ENCODE data around the gene RGPD3.
"Not testable (repeated sequence)": the region's sequence is repeated elsewhere in the genome, so short reads cannot be mapped to it uniquely, and the experiment has no call there.

Gene RGPD3

DNA sequence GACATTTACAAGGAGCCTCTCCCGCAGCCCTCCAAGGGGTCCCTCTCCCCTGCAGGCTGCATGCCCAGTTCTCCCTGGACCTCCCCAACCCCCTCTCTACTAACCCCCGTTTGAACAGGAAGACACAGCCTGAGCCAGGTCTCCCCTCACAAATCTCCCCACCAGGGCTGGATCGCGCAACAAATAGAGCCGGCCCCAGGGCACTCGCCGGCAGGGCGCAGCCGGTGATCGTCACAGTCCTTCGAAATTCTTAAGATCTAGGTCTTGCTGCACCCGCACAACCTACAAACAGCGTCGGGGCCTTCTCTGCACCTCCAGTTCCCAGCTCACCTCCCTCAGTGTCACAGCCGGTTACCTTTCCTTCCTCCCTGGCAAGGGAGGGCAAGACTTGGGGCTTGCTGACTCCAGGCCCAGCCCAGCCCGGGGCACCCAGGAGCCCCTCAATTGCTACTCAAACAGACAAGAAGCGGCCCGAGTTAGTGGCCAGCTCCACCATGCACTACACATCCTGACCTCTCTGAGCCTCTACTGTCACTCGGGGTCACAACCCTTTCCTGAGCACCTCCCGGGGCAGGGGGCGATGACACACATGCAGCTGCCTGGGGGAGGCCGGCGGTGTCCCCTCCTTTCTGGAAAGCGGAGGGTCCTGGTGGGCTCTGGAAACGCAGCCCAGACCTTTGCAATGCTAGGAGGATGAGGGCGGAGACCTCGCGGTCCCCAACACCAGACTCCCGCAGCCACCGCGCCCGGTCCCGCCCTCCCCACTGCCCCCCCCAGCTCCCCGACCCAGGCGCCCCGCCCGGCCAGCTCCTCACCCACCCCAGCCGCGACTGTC, 18.6 kb upstream of the RGPD3 start, which contains the start of gene CD8B2:
CD8B2 (plus strand) TSS at position 814 of the 835 bp plus-strand sequence. CDS start 63 bp downstream, outside the sequence.
- DNase-seq (ENCODE audit: low read depth in 2 of 2), result not testable (repeated sequence)

DNA sequence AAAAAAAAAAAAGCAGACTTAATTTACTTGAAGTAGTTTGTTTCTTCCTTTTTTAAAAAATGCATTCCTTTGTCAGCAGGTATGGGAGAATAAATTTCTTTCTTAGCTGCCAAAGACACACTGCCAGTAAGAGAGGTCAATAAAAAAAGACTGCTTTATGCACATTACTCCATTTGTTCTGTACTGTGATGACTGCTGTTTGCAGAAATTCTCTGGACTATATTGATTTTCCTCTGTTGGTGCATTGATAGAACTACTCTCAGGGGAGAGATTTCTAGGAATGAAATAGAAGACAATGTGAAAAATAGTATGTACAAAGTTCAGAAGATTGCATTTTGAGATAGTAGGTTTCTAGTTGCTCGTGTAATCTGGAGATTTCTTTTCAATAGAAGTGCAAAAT, 11.3 kb upstream of the RGPD3 start:
- DNase-seq (ENCODE audit: low read depth in 2 of 2), result not testable (repeated sequence)

DNA sequence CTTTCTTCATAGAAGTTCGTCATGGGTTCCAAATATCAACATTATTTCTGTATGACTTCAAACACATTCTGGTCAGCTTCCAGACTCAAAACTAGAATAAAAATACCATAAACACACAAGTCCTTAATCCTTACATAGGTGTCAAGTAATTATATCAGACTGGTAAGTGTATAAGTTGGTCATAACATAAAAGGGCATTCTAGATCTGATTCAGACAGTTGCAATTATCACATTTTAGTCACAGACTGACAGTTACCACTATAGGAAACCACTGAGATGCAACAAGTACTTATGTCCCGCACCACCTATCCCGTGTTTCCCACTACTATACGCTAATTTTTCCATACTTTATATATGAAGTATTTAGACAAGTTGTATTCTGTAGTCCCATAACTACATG, 9.4 kb upstream of the RGPD3 start:
- DNase-seq (ENCODE audit: low read depth in 2 of 2), result not testable (repeated sequence)

DNA sequence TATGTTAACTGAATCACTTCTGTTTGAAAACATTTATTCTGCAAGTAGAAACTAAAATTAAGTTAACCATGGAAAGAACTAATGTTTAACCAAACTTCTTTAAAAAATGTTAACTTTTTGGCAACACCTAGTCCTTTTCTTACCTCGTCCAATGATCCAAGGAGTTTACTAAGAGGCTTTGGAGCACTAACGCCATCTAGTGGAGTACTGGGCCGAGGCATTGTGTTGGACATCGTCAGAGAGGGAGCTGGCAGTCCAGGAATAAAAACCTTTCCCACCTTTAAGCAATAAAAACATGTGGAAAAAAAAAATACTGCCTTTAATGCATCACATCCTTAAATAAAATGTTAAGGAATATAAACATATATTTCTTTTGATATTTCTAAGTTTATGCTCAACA, 2.4 kb upstream of the RGPD3 start:
- DNase-seq (ENCODE audit: low read depth in 2 of 2), result peak; percentile 14 to 40

DNA sequence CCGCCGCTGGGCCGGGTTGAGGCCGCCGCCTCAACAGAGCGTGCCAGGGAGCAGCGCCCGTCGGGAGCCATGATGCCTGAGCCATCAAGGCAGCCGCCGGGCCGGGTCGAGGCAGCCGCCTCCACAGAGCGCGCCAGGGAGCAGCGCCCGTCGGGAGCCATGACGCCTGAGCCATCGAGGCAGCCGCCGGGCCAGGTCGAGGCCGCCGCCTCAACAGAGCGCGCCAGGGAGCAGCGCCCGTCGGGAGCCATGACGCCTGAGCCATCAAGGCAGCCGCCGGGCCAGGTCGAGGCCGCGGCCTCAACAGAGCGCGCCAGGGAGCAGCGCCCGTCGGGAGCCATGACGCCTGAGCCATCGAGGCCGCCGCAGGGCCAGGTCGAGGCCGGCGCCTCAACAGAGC, 697 bp downstream of the RGPD3 start:
- not testable (repeated sequence) for DNase-seq (ENCODE audit: low read depth in 2 of 2)

DNA sequence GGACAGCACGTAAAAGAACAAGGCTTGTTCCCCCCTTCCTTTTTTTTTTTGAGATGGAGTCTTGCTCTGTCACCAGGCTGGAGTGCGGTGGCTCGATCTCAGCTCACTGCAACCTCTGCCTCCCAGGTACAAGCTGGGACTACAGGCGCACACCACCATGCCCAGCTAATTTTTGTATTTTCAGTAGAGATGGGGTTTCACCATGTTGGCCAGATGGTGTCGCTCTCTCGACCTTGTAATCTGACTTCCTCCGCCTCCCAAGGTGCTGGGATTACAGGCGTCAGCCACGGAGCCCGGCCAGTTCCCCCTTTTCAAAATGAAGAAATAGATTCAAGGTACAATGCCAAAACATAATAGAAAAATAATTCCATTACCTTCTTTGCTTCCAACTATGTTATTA, 6.3 kb downstream of the RGPD3 start:
- not testable (repeated sequence) for DNase-seq (ENCODE audit: low read depth in 2 of 2)

DNA sequence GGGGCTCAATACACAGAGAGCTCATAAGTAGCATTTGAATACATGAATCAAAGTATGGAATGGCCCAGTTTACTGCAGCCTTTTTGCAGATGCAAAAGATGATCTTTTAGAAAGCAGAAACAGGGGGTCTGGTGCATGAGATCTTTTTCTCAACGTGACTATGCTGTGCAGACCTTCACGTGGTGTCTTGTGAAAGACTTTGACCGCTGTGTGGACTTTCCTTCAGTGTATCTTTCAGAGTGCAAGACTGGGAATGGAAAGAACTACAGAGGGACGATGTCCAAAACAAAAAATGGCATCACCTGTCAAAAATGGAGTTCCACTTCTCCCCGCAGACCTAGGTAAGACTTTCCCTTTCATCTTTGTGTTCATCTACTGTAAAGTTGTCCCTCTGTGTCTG, 77.5 kb downstream of the RGPD3 start:
- not testable (repeated sequence) for DNase-seq (ENCODE audit: low read depth in 2 of 2)

DNA sequence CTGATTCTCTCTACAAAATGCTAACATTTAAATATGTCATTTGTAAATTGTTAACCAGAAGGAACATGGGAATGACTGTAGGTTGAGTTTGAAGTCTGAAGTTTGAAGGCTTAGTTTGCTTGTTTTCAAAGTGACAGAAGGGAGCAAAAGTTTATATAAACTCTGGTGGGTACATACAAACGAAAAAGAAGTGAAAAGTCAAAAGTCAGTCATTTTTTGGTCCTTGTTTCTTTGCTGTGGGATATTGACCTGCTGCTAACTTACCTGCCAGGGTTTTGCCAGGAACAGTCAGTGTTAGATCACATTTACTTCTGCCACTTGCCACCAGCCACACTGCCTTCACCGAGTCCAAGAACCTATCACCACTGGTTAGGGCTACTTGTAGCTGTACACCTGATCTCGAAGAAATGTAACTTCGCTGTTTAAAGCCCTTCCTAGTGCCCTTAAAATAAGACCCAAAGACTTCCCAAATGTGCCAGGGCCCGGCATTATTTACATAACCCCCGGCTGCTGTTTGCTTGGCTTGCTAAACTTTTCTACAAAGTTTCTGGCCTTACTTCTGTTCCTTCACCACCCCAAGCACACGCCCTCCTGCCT, 79.3 kb downstream of the RGPD3 start:
- not testable (repeated sequence) for DNase-seq (ENCODE audit: low read depth in 2 of 2)

DNA sequence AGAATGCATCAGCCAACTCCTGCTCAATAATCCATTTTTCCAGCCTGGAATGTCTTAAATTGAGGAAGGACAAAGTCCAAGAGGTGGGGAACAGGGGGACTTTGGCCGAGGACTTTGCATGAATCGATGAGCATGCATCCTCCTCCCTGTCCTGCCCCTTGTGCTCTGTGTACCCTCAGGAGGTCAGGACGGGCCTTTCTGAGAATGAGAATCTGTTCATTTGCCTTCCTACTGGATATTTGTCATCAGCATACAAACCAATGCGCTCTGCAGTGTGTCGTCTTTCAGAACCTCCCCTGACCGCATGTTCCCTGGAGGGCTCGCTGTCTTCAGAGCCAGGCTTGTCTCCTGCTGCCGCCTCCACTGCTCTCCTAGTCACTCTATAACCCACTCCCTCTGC, 83.7 kb downstream of the RGPD3 start:
- not testable (repeated sequence) for DNase-seq (ENCODE audit: low read depth in 2 of 2)

DNA sequence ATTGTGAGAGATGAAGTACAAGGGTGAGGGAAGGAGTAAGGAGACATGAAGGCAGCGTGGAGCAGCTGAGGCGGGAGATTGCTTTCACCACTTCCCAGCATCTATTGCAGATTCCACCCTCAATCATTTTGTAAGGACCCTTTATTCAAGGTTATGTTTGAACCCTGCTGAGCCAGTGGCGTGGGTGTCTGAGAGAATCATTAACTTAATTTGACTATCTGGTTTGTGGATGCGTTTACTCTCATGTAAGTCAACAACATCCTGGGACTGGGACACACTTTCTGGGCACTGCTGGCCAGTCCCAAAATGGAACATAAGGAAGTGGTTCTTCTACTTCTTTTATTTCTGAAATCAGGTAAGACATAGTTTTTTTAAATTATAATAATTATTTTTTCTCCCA, 86.3 kb downstream of the RGPD3 start:
- DNase-seq (ENCODE audit: low read depth in 2 of 2), result not testable (repeated sequence)

DNA sequence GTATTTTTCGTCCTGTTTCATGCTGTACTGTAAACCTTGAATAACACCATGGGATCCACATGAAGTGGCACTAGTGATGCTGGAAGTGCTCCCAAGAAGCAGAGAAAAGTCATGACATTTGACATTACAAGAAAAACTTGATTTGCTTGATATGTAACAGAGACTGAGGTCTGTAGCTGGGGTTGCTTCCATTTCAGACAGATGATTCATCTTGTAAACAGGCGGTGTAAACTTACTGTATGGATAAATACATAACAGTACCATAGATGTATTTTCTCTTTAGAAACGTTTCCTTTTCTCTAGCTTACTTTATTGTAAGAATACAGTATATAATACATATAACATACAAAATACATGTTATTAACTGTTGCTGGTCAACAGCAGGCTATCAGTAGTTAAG, 88.6 kb downstream of the RGPD3 start:
- not testable (repeated sequence) for DNase-seq (ENCODE audit: low read depth in 2 of 2)

DNA sequence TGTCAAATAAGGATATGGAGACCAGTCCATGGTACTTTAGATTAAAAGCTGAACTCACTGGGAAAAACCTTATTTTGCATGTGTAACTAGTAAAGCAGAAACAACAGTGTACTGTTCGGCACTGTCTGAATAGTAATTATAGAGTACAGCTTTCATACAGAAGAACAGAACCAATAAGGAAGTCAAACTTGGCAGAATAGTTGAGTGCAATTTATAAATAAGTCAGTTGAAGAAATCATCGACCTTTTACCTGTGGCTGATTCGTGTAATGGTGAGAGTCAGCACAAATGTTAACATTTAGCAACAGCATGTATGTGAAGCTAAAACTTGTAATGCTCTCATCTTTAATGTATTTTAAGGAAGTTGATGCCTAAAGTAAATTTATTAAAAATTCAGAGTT, 99.0 kb downstream of the RGPD3 start:
- not testable (repeated sequence) for DNase-seq (ENCODE audit: low read depth in 2 of 2)

DNA sequence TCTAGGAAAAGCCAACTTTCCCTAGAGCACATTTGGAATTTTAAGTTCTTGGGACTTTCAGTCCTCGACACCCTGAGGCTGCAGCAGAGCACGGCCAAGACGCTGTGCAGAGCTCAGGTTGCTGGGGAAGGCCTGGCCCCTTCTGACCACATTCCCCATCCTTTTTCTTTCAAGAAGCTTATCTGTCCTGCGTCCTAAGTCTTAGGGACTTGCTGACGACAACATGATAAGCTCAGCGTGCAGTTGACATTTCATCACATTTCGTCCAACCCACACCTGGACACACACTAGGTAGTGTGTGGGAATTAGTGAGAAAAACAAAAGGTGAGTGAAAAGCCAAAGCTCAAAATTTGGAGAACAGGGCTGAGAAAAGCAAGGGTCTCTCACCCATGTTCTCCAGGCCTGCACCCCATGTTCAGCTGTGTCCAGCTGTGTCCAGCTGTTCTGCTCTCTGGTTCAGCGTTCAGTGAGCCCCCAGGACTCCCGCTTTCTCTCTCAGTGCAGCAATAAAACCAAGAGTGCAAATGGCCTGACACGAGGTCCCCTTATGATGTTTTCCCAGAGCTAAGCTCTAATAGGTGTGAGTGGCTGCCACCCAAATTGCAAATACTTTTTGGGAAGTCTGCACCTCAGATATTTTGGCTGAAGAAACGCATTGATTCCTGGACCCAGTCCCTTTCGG, 101.9 kb downstream of the RGPD3 start:
- no peak for DNase-seq (ENCODE audit: low read depth in 2 of 2)

DNA sequence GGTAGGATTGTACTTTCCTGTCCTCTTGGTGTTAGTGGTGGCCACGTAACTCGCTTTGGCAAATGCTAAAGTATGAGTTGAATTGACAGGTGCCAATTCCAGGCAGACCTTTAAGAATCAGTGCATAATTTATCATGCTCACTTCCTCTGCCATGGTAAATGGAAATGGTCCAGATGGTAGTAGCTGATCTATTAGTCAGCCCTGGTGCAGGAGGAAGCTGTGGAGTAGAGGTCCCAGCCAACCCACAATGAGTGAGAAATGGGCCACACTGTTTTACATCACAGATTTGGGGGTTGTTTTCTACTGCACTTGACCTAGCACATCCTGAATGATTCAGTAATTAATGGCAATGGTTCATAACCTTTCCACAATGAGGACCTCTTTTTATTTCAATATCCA, 104.4 kb downstream of the RGPD3 start:
- DNase-seq (ENCODE audit: low read depth in 2 of 2), result no peak

DNA sequence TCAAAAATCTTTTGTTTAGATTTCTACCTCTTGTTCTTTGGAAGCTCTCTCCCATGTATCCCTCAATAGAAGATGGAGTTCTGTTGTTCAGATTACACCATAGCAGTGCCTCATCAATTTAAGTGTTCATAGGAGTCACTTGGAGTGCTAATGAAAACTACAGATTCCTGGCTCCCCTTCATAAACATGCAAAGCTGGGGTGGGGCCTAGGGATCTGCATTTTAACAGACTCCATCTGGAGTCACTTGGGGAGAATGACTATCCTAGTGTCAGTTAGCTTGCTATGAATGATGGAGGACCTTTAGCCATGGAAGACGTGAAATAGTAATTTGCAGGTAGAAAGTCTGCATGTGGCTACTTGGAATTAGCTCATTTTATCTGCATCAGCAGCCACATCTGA, 105.4 kb downstream of the RGPD3 start:
- no peak for DNase-seq (ENCODE audit: low read depth in 2 of 2)

DNA sequence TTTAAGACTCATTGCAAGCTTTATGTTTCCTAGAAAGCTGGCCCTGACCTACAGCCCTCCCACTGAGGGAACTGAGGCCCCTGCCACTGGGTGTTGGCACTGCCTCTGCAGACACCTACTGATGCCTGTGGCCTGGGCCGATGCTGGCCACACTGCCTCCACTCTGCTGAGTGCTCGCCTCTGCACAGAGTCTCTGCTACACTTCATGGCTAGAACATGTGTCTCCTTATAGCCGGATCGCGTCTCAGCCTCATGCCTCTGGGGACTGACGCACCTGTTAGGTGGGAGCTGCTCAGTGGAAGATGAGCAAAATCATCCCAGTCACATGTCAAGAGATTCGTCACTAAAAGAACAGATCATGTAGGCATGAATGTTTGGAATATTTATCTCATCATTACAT, 108.7 kb downstream of the RGPD3 start:
- DNase-seq (ENCODE audit: low read depth in 2 of 2), result no peak

DNA sequence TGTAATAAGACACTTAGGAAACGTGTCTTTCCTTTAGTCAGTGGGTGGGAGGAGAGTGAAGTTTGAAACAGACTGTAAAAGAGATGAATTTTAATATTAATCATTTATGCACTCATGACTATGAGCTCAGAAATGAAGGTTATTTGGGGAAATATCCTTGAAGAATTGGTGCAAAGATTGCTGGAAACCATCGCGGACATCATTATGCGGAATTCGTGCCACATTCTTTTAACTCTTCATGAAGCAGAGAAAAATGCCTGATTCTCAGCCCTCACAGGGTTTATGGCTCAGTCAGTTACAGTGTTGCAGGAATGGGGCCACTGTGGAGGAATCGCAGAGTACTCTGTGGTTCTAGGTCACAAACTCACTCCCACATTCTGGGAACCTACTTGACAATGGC, 109.7 kb downstream of the RGPD3 start:
- no peak for DNase-seq (ENCODE audit: low read depth in 2 of 2)

DNA sequence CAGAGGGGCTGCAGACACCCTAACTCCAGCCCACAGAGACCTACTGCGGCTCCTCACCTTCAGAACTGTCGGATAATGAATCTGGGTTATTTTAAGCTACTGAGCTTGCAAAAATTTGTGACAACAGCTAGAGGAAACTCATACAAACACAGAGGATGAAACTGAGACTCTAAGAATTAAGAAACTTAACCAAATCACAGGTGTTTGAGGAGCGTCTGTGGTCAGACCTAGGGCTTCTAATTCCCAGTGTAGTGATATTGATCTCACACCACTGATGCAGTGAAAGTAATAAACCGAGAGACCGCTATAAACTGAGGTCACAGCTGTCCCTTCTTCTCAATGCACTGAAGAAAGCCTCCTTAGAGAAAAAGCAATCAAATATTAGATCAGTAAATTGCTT, 110.1 kb downstream of the RGPD3 start:
- DNase-seq (ENCODE audit: low read depth in 2 of 2), result no peak

DNA sequence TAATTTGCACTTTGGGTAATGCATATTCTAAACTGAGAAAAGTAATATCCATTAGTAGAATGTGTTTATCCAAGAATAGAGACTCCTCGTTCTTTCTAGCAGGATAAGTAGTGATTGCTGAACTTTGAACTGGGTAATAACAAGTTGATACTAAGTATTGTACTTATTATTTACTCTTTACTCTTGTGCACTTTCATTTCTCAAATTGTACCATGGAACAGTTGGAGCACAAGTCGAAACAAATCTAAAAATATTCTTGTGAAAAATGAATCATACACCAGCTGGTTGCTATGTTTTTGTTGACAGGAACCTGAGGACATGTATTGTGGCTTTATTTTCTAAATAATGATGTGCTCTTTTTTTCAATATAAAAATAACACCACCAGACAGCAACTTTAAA, 111.9 kb downstream of the RGPD3 start:
- no peak for DNase-seq (ENCODE audit: low read depth in 2 of 2)

DNA sequence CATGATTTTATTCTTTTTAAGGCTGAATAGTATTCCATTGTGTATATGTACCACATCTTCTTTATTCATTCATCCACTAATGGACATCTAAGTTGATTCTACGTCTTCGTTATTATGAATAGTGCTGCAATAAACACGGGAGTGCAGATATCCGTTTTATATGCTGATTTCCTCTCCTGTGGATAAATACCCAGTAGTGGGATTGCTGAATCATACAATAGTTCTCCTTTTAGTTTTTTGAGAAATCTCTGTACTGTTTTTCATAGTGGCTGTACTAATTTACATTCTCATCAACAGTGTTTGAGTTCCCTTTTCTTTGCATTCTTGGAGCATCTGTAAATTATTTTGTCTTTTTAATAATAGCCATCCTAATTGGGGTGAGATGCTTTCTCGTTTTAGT, 114.5 kb downstream of the RGPD3 start:
- no peak for DNase-seq (ENCODE audit: low read depth in 2 of 2)

DNA sequence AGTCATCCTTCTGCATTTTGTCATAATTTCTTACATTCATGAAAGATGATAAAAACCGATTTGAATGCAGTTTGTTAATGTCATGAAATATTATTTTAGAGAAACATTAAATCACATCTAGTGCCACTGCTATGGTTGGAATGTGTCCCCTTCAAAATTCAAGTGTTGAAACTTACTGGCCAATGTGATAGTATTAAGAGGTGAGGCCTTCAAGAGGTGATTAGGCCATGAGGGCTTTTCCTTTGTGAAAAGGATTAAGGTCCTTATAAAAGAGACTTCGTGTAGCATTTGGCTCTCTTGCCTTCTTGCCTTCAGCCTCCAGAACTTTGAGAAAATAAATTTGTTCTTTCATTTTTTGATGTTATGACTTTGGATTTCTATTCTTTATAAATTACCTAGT, 117.2 kb downstream of the RGPD3 start:
- no peak for DNase-seq (ENCODE audit: low read depth in 2 of 2)

DNA sequence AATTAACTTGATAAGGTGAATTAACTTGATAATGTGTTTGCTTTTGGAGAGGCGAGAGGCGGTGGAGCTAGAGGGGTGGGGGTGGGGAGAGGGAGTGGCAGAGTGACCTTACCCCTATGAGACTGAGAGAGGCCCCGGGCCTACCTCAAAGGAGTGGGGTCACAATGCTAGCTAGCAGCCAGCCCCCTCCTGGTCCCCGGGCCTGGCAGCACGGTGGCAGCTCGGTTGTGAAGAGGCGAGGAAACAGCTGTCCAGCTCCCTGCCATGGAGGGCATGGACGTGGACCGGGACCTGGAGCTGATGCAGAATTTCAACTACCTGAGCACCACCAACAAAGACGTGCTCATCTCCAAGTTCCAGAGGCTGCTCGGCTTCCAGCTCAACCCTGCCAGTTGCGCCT, 123.9 kb downstream of the RGPD3 start:
- DNase-seq (ENCODE audit: low read depth in 2 of 2), result no peak

DNA sequence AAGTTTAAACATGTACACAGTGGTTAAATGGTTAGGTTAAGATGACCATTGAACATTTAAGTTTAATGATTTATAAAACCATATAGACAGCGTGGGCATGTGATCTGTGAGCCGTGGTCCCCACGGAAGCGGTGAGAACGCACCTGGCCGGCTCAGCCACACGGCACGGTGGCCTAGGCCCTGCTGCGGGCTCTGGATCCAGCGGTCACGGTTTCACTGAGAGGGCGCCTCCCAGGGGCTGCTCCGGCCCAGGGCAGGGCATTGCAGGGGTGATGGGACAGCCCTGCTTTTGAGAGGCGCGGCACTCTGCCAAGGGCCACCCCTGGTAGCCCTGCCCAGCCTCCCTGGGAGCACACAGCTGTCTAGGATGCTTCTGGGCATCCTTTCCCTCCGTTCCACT, 124.9 kb downstream of the RGPD3 start:
- DNase-seq (ENCODE audit: low read depth in 2 of 2), result no peak

Data from stimulated activated CD4-positive, alpha-beta T cell treated with anti-CD3 and anti-CD28 coated beads, Interleukin-4, amount 100 ng/mL, for 48 hours (primary cell).